ENCODE results near the gene SLC27A2. TPM values are rescaled to one million over a fixed set of nuclear protein-coding genes. Genes with fewer than 3 reads are reported as not detected.
A peak's percentile ranks its signal among the peaks of the same experiment; 100 is the strongest.

SLC27A2 gene
- total RNA-seq, 1 experiment from 2014 or later = not detected

DNA sequence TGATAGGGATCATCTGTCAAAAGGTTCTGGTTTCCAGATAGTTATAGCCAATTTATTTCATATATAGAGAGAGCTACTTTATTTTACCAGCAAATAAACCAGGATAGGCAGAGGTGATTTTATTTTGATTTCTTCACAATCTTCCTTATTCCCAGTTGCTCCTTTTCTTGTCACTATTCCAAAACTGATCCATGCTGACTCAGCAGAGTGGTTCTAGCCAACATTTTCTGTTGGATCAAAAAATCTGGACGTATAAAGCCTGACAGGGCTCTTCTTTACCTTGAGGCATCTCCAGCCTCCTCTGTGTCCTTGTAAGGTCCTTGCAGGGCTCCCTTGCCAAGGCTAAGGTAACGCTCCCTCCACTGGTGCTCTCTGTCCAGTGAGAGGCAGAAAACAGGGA is 67.7 kb downstream of the SLC27A2 start:
- no peaks in the 10 kb centered on the region for H3K27me3 ChIP-seq
- no peak overlapping the region for H3K4me3 ChIP-seq
- H3K36me3 ChIP-seq = no peaks in the 10 kb centered on the region
- no peak for DNase-seq
- H3K4me1 ChIP-seq = peaks cover 20% of the 10 kb centered on the region
- H3K27ac ChIP-seq = no peak overlapping the region
- peaks cover 5% of the 10 kb centered on the region; the same call in 1 of the 2 replicates for H3K9me3 ChIP-seq (replicated peaks)

DNA sequence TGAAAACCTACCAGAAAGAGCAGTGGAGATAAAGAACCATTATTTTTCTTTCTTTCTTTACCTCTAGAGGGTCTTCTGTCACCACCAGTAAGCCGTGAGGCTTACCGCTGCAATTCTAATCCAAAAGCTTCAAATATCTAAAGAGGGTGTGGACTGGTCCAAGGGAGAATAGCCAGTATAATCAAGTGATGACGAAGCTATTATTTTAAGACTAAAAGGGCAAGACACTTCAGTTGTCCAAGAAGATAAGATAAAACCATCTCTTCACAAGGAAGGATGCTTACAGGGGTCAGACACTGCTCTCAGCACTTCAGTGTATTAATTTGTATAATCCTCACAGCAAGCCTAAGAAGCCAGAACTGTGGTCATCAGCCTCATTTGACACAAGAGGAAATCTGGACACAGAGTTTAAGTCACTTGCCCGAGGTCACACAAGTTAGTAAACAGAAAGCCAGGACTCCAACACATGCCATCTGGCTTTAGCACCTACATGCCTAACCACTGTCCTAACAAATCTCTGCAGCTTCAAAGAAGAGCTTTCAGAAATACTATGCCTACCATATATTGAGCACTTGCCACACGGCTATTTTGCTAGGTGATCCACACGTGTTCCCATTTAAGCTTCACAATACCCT is 68.9 kb downstream of the SLC27A2 start:
- no peaks in the 10 kb centered on the region for H3K27me3 ChIP-seq
- peaks cover 21% of the 10 kb centered on the region for H3K4me1 ChIP-seq
- no peak overlapping the region for H3K4me3 ChIP-seq
- peaks cover 5% of the 10 kb centered on the region; the same call in 1 of the 2 replicates for H3K9me3 ChIP-seq (replicated peaks)
- no peaks in the 10 kb centered on the region for H3K36me3 ChIP-seq
- DNase-seq = no peak
- H3K27ac ChIP-seq = no peak overlapping the region; the same call in 1 of the 2 replicates

DNA sequence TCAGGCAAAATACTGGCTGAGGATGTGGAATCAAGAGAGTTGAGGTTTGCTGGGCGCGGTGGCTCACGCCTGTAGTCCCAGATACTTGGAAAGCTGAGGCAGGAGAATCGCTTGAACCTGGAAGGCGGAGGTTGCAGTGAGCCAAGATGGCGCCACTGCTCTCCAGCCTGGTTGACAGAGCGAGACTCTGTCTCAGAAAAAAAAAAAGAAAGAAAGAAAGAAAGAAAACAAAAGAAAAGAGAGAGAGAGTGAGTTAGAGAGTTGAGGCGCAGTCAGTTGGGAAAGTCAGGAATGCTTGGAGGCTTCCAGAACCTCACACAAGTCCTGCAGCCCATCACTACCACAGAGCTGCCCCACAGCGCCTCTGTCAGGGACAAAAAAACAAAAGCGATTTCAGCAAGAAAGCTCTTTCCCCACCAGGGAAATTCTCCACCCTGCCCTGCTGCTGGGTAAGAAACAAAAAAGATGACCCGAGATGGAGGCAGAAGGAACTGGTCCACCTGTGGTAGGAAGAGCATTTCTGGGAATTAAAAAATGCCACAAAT is 69.7 kb downstream of the SLC27A2 start:
- DNase-seq = peak; percentile 40 to 44
- Histone ChIP-seq H3K4me1 (peaks cover 29% of the 10 kb centered on the region), H3K27me3 (no peaks in the 10 kb centered on the region), H3K27ac (no peak overlapping the region; the same call in 1 of the 2 replicates), H3K36me3 (no peaks in the 10 kb centered on the region), H3K9me3 (replicated peaks) (peaks cover 5% of the 10 kb centered on the region; the same call in 1 of the 2 replicates), H3K4me3 (no peak overlapping the region)

DNA sequence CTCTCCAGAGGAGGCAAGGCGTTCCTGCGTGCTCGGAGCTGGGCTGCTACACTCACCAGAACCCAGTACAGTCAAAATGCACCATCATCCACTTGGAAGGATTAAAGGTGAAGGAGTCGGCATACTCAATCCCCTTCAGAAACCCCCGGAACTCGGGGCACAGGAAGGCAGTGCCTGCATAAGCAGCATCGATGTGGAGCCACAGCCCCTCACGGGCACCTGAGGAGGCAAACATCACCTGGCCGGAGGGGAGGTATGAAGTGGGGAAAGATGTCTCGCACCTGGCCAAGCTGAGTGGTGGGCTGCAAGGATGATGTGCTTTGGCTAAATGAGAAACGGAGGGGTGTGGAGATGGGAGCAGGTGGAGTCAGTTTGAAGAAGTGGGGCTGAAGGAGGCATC is 70.6 kb downstream of the SLC27A2 start:
- Histone ChIP-seq H3K36me3 (no peaks in the 10 kb centered on the region), H3K27ac (peak overlapping the region; percentile 39), H3K4me3 (no peak overlapping the region), H3K4me1 (peaks cover 38% of the 10 kb centered on the region), H3K27me3 (no peaks in the 10 kb centered on the region), H3K9me3 (replicated peaks) (peaks cover 5% of the 10 kb centered on the region; the same call in 1 of the 2 replicates)
- no peak for DNase-seq

DNA sequence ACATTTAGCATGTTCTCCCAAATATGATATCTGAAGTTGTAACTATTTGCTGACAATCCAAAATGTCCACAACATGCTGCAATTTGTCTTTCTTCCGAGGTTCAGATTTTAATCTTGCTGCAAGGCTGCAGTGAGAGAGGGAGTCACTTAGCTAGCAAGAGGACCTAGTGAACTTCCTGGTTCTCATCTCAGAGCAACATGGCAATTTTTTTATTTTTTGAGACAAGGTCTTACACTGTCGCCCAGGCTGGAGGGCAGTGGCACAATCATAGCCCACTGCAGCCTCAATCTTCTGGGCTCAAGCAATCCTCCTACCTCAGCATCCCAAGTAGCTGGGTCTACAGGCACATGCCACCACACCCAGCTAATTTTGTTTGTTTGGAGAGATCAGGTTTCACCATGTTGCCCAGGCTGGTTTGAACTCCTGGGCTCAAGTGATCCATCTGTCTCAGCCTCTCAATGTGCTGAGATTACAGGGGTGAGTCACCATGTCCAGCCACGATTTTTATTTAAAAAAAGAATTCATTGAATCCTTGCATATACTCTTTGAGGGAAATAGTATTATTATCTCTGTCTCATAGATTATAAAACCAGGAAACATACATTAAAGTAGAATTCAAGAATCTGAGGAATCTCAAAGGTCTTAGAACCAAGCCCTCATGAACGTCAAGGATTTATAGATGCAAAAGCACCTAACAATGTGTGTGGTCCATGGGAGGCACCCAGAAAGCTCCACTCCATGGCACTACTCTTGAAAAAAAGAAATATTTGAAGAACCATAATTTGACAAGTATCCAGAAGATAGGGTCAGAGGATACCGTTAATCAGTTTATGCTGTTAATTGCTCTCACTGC is 74.4 kb downstream of the SLC27A2 start:
- Histone ChIP-seq H3K27ac (peak overlapping the region; percentile 66), H3K4me3 (no peak overlapping the region), H3K36me3 (no peaks in the 10 kb centered on the region), H3K4me1 (peaks cover 35% of the 10 kb centered on the region), H3K9me3 (replicated peaks) (no peaks in the 10 kb centered on the region), H3K27me3 (no peaks in the 10 kb centered on the region)
- DNase-seq = peak; percentile 77 to 83

DNA sequence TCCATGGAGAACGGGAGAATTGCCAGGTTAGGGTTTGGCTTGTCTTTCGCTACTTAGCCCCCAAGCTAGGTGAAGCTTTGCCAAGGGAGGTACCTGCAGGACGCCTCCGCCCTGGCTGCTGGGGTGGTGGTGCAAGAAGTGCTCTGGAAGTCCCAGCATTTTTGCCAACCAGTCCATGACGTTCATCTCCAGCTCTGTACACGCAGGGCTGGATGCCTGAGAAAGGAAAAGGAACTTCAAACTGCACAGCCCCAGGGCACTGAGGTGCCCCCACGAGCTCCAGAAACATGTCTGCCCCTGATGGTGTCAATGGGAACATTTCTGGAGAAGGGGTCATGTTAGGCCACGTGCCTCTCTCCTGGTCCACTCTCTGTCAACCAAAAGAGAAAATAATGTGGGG is 75.3 kb downstream of the SLC27A2 start:
- Histone ChIP-seq H3K36me3 (no peaks in the 10 kb centered on the region), H3K4me1 (peaks cover 27% of the 10 kb centered on the region), H3K27me3 (no peaks in the 10 kb centered on the region), H3K4me3 (no peak overlapping the region), H3K9me3 (replicated peaks) (no peaks in the 10 kb centered on the region), H3K27ac (no peak overlapping the region; the same call in 1 of the 2 replicates)
- no peak for DNase-seq

DNA sequence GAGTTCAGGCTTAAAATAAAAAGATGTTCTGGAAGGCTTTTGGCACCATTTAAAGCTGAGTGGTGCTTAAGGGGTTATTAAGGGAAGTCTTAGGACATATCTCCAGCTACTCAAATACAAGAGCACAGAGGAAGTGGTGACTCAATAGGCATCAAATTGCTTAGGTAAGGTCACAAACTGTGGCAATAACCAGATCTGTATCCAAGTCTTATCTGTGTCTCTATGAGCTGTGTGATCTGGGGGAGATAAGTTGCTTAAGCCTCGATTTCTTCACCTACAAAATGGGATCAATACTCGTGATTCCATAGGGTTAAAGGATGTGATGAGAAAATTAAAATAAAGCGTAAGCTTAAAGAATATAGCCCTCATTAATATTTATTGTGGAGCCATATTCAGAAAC is 75.9 kb downstream of the SLC27A2 start:
- DNase-seq = no peak
- Histone ChIP-seq H3K36me3 (no peaks in the 10 kb centered on the region), H3K27me3 (no peaks in the 10 kb centered on the region), H3K27ac (no peak overlapping the region), H3K9me3 (replicated peaks) (no peaks in the 10 kb centered on the region), H3K4me3 (no peak overlapping the region), H3K4me1 (peaks cover 23% of the 10 kb centered on the region)

DNA sequence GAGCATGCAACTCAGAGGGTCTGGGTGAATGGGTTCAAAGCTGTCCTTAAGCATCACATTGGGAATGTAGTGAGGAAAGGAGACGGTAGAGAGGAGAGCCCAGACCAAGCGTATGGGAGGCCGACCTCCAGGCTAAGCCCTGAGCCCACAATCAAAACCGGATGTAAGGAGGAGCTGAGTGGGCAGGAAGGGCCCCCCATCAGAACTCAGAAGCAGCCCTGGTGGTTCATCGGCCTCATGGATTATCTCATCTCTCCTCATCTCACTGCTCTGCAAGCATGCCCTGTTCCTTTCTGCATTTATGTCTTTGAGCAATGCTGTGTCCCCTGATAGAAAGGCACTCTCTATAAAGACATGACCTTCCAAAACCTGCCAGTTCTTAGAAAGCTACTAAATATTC is 77.3 kb downstream of the SLC27A2 start:
- no peak overlapping the region for H3K4me3 ChIP-seq
- no peaks in the 10 kb centered on the region for H3K27me3 ChIP-seq
- no peak for DNase-seq
- H3K36me3 ChIP-seq = no peaks in the 10 kb centered on the region
- peaks cover 23% of the 10 kb centered on the region for H3K4me1 ChIP-seq
- H3K9me3 ChIP-seq (replicated peaks) = no peaks in the 10 kb centered on the region
- H3K27ac ChIP-seq = no peak overlapping the region

DNA sequence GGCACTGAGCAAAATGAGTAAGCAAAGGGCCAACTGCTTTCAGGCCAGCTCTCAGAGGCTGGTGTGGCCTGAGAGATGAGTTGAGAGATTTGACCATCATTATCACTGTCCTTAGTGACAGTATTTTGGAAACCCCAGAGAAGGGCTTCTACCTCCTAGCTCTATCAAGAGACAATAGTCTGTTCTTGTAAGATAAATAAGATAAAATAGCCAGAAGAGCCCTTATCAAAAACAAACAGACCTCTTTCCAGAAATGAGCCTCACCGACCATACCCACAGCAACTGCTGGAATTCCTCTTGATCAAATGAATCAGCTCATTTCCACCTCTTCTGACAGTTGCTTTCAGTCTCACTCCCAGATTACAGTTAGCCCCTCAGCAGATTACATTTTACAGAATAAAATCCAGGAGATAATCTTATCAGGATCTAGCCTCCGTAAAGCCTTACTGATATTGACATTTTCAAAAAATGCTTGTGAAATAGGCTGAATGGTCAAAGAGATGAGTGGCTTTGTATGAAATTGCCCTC is 79.0 kb downstream of the SLC27A2 start:
- Histone ChIP-seq H3K9me3 (replicated peaks) (no peaks in the 10 kb centered on the region), H3K27ac (no peak overlapping the region), H3K4me3 (no peak overlapping the region), H3K27me3 (no peaks in the 10 kb centered on the region), H3K36me3 (no peaks in the 10 kb centered on the region), H3K4me1 (peaks cover 20% of the 10 kb centered on the region)
- no peak for DNase-seq

DNA sequence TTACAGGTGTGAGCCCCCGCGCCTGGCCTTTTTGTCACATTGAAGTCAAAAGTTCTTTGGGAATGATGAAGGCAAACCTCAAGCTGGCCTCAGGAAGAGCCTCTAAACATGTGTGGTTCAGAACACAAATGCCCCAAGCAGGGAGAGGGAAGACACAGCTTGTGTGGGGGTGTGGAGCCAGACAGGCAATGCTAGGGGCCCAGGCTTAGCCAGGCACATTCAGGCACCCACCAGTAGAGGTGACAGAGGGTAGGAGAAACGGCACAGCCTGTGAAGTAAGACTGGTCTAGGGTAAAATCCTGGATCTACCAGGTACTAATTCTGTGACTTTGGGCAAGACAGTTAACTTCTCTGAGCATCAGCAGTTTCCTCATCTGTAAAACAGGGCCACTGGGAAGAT is 80.0 kb downstream of the SLC27A2 start:
- H3K4me3 ChIP-seq = no peak overlapping the region
- no peaks in the 10 kb centered on the region for H3K27me3 ChIP-seq
- DNase-seq = no peak
- H3K4me1 ChIP-seq = peaks cover 10% of the 10 kb centered on the region
- H3K27ac ChIP-seq = no peak overlapping the region
- no peaks in the 10 kb centered on the region for H3K36me3 ChIP-seq
- H3K9me3 ChIP-seq (replicated peaks) = no peaks in the 10 kb centered on the region

DNA sequence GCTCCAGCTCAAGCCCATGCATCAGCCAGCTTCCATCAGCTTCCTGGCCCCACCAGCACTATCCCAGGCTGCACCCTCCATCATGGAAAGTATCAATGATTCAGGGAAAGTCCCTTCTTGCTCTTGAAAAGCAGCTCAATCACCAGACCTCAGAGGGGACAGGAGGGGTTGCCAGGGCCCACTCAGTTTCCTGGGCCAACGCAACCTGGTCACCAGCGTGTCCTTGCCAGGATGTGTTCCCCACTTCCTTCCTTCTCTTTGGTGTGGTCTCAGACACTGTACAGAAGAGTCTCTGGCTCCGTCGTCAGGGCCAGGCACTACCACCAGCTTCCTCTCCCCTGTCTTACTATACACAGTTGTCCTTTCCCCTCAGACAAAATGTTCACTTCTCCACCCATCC is 80.5 kb downstream of the SLC27A2 start:
- Histone ChIP-seq H3K36me3 (no peaks in the 10 kb centered on the region), H3K27me3 (no peaks in the 10 kb centered on the region), H3K4me1 (peaks cover 5% of the 10 kb centered on the region), H3K9me3 (replicated peaks) (no peaks in the 10 kb centered on the region), H3K27ac (no peak overlapping the region), H3K4me3 (no peak overlapping the region)
- no peak for DNase-seq

DNA sequence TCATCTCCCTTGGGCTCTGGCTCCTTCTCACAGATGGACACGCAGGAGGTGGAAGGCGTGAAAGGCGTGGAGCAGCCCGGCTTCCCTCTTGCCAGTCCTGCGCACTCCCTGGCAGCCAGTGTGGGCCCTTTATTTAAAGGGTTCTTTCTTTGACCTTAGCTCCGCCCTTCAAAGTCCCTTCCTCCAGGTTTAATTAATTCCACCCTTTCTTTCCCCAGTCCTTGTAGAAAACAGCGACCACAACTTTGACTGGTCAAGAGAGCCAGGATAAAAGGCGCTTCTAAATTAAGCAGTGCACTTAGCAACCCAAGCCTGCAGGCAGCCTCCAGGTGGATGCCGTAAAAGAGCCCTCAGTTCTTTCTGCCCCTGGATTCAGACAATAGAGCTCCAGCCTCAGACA is 83.6 kb downstream of the SLC27A2 start, which contains the start of gene HDC:
Gene HDC, minus strand, starts transcription at position 107 of the 400 bp plus-strand sequence. Its CDS starts 103 bp downstream, at position 4.
- H3K4me1 ChIP-seq = no peaks in the 10 kb centered on the region
- no peaks in the 10 kb centered on the region for H3K36me3 ChIP-seq
- no peaks in the 10 kb centered on the region for H3K9me3 ChIP-seq (replicated peaks)
- H3K27ac ChIP-seq = no peak within 1 kb of the TSS
- DNase-seq = no peak
- no peak within 1 kb of the TSS for H3K4me3 ChIP-seq
- no peaks in the 10 kb centered on the region for H3K27me3 ChIP-seq

DNA sequence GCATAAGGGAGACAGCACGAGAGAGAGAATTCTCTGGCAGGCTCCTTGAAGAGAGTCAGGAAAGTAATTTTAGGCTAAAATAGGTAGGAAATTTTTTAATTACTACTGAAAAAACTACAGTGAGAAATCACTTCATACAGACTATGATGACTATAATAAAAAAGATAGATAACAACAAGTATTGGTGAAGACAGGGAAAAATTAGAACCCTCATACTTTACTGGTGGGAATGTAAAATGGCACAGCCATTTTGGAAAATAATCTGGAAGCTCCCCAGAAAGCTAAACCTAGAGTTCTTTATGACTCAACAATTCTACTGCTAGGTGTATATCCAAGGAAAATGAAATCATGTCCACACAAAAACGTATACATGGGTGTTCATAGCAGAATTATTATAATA is 85.6 kb downstream of the SLC27A2 start:
- Histone ChIP-seq H3K9me3 (replicated peaks) (no peaks in the 10 kb centered on the region), H3K36me3 (no peaks in the 10 kb centered on the region), H3K27me3 (no peaks in the 10 kb centered on the region), H3K27ac (no peak overlapping the region), H3K4me1 (no peaks in the 10 kb centered on the region), H3K4me3 (no peak overlapping the region)
- DNase-seq = no peak

DNA sequence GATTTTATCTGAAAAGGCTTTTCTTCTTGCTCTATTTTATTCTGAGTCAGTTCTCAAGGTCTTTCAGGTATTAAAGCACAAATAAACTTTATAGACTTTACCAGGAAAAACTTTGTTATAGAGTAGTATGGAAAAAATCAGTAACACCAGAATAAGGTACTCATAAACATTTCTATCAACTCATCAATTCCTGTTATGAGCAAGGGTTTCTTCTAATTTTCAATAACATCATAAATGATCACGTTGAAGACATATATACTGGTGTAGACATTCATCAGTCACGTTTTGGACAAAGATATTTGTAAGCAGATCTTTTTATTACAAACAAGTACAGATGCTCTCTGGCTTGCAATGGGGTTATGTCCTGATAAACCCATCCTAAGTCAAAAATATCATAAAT is 93.1 kb downstream of the SLC27A2 start:
- no peak for DNase-seq
- Histone ChIP-seq H3K4me3 (no peak overlapping the region), H3K36me3 (no peaks in the 10 kb centered on the region), H3K4me1 (no peaks in the 10 kb centered on the region), H3K27ac (no peak overlapping the region), H3K9me3 (replicated peaks) (no peaks in the 10 kb centered on the region), H3K27me3 (no peaks in the 10 kb centered on the region)

DNA sequence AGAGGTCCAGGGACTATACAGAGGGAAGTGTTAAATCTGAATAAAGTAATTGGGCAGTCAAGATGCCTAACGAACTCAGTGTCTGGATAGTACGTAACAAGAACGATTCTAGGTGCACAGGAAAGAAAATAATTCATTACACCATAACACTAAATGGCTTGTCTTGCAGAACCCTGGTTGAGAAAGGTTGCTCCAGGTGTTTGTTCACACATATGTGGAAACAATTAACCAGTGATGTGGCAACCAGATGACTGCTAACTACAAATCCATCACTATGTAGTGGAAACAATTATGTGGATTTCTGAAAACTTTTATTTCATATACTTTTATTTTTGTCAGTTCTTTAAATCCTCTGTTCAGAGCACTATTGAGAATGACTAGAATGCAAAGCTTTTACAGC is 93.9 kb downstream of the SLC27A2 start:
- H3K4me3 ChIP-seq = no peak overlapping the region
- no peaks in the 10 kb centered on the region for H3K9me3 ChIP-seq (replicated peaks)
- H3K27ac ChIP-seq = no peak overlapping the region
- H3K36me3 ChIP-seq = no peaks in the 10 kb centered on the region
- DNase-seq = no peak
- no peaks in the 10 kb centered on the region for H3K27me3 ChIP-seq
- H3K4me1 ChIP-seq = no peaks in the 10 kb centered on the region
